Esophagus muscularis mucosa (tissue), 4 donors: ENCODE measurements around the gene PEX6.

Source experiments
- CTCF ChIP-seq, 3 experiments: fragments of 200-600 bp in 2 of 3; fragments of 450-650 bp in 1 of 3; sonication (generic) in 2 of 3; IDR thresholded peaks; one replicate each; pipeline ENCODE4 v1.5.1; 2017 to 2019; ENCODE audit warnings: antibody characterized with exemption in 3 of 3, mild to moderate bottlenecking in 2 of 3, moderate library complexity in 1 of 3
- EP300 ChIP-seq: sonication (generic); formaldehyde crosslinking; IDR thresholded peaks from one replicate; pipeline ENCODE4 v1.6.1; 2017; ENCODE audit warnings: antibody characterized with exemption
- POLR2A ChIP-seq: fragments of 450-650 bp; IDR thresholded peaks from one replicate; pipeline ENCODE4 v1.6.1; 2017; ENCODE audit warnings: antibody characterized with exemption, moderate library complexity, mild to moderate bottlenecking, low read depth

DNA sequence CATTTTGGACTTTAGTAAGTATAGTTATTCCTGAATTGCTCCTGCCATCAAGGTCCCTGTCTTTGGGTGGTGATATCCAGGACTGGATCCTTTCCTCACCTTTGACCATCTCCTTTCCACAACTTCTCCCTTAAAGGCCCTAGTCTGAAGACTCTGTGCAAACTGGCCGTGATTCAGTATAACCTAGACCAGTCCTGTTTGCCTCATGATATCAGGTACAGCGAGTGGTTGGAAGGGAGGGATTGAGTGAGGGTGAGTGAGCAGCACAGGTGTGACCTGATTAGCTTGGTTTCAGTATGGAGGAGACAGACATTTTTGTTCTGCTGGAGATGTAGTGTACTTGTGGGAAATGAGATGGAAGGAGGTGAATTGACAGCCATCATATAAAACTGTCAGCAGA, 40.2 kb upstream of the PEX6 start:
- TF ChIP-seq EP300: no peak
- TF ChIP-seq CTCF (IDR thresholded peaks at IDR 0.05): no peak
- TF ChIP-seq POLR2A: no peak
